AG04450 (cell line): ENCODE results near the gene NCL. TPM values are rescaled to one million over a fixed set of nuclear protein-coding genes. Genes with fewer than 3 reads are reported as not detected.
"Not testable (repeated sequence)": the region's sequence is repeated elsewhere in the genome, so short reads cannot be mapped to it uniquely, and the experiment has no call there.

Experiments used
- CTCF ChIA-PET: fragments of 300-600, 350-600 bp; formaldehyde crosslinking; extraction: SDS; loops from one replicate; lab custom pipeline; 2022; ENCODE audit warnings: antibody characterized with exemption, inconsistent platforms; lab: Charles Lee
- POLR2A ChIA-PET: fragments of 350-600 bp; formaldehyde crosslinking; extraction: SDS; loops from one replicate; lab custom pipeline; 2021; ENCODE audit warnings: antibody characterized with exemption, inconsistent platforms; lab: Yijun Ruan, JAX
- DNase-seq: peaks from one replicate; pipeline ENCODE4 v3.0.0-alpha.2; 2011; ENCODE audit warnings: low read depth, low spot score
- H3K27ac ChIP-seq: one replicate; pipeline ENCODE4 v1.5.1; 2012; ENCODE audit warnings: low read depth, low read length, control low read depth
- H3K27me3 ChIP-seq: one replicate; pipeline ENCODE4 v1.6.0; 2012; ENCODE audit warnings: low read length; ENCODE audit not compliant: control insufficient read depth, insufficient read depth
- H3K4me3 ChIP-seq: 2 replicates; pipeline ENCODE4 v1.5.1; 2011; ENCODE audit warnings: mild to moderate bottlenecking, low read depth, low read length, control low read depth
- H3K9me3 ChIP-seq: 2 replicates; pipeline ENCODE4 v1.5.1; 2012; ENCODE audit warnings: low read length; ENCODE audit not compliant: control insufficient read depth, insufficient read depth
- CTCF ChIP-seq: IDR thresholded peaks from 2 replicates; pipeline ENCODE4 v1.5.1; 2011; ENCODE audit warnings: low read depth, low read length, control low read depth, inconsistent platforms
- polyA plus RNA-seq: library from polyadenylated mRNA; depleted of rRNA; stranded (reverse); fragments of >200 nt; gene quantifications from 2 replicates; pipeline ENCODE4 v1.2.3, GENCODE V29; 2011

The NCL gene
- polyA plus RNA-seq, 1 experiment = 165 TPM

GRCh38 chr2:231467016-231467545 is 2.8 kb upstream of the NCL start:
- no peak overlapping the region for H3K27ac ChIP-seq
- no peak for TF ChIP-seq CTCF
- H3K4me3 ChIP-seq = no peak overlapping the region
- POLR2A ChIA-PET = no interaction called here
- DNase-seq = no peak
- CTCF ChIA-PET = interaction anchor here (1.2 to 2.6 kb wide), 2 partner anchors 15 to 16 kb away, joined by 3 to 13 read pairs; no protein-coding TSS in a partner anchor
- H3K27me3 ChIP-seq = no peaks in the 10 kb centered on the region
- peaks cover 7% of the 10 kb centered on the region; the same call in 1 of the 2 replicates for H3K9me3 ChIP-seq

DNA sequence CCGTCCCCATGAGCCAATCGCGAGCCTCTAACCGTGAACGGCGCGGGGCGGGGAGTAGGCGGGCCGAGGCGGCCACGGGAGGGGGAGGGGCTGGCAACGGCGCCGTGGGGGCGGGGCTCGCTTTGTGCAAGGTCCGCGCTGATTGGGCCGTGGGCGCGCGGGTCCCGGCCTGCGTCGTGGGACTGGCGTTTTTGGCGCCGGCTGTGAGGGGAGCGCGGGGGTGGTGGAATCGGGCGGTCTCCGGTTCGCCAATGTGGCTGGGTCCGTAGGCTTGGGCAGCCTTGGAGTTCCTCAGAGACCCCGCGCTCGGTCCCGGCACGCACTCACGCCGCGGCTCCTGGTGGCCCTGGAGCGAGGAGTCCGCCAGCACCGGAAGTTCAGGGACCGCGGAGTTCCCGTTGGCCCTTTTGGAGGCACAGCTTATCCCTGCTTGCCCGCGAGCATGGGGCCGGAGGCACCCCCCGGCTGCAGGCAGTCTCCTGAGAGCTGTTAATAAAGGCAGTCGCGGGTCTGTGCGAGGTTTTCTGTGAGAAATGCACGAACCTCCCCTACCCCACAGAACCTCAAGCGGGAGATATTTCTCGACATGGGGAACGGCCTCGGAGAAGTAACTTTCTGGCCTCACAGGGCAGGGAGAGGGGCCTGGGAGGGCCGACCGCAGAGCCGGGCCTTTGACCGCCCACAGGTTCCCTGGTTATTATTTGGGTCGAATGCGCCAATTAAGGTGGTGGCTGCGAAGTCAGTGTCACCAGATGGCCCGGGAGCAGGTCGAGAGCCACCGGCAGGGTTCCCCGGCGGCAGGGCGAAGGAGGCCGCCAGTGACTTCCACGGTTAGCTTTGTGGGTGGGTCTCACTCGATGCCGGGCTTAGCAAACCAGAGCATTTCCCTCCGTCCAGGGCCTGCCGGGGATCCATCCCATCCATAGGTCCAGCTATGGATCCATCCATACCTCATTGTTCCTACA is 574 bp upstream of the NCL start:
- H3K4me3 ChIP-seq = peak overlapping the region; percentile 76
- DNase-seq = no peak
- H3K27me3 ChIP-seq = no peaks in the 10 kb centered on the region
- TF ChIP-seq CTCF = no peak
- H3K27ac ChIP-seq = peak overlapping the region; percentile 99
- ChIA-PET CTCF (interaction anchor here (1.1 to 4.1 kb wide), 6 partner anchors 9 to 250 kb away, joined by 3 to 31 read pairs (median 5); no protein-coding TSS in a partner anchor), POLR2A (interaction anchor here (0.6 to 2.8 kb wide), 35 partner anchors 8 to 412 kb away, joined by 3 to 72 read pairs (median 5); partner anchors contain the start of gene PTMA)
- H3K9me3 ChIP-seq = peaks cover 7% of the 10 kb centered on the region; the same call in 1 of the 2 replicates

GRCh38 chr2:231462729-231463465 is 1.4 kb downstream of the NCL start:
- no peak overlapping the region for H3K27ac ChIP-seq
- TF ChIP-seq CTCF = no peak
- ChIA-PET POLR2A (interaction anchor here (0.6 to 1.9 kb wide), 6 partner anchors 10 to 410 kb away, joined by 3 to 10 read pairs (median 8); no protein-coding TSS in a partner anchor), CTCF (interaction anchor here (0.5 to 4.1 kb wide), 2 partner anchors 10 to 99 kb away, joined by 4 to 31 read pairs; no protein-coding TSS in a partner anchor)
- H3K4me3 ChIP-seq = peak overlapping the region; percentile 98
- DNase-seq = no peak
- H3K9me3 ChIP-seq = peaks cover 7% of the 10 kb centered on the region; the same call in 1 of the 2 replicates
- no peaks in the 10 kb centered on the region for H3K27me3 ChIP-seq

GRCh38 chr2:231461516-231461971 is 2.7 kb downstream of the NCL start:
- peaks cover 7% of the 10 kb centered on the region; the same call in 1 of the 2 replicates for H3K9me3 ChIP-seq
- H3K27ac ChIP-seq = no peak overlapping the region
- no peaks in the 10 kb centered on the region for H3K27me3 ChIP-seq
- H3K4me3 ChIP-seq = no peak overlapping the region
- DNase-seq = no peak
- ChIA-PET CTCF (interaction anchor here (1.8 to 4.1 kb wide), 2 partner anchors 9 to 10 kb away, joined by 6 to 31 read pairs; no protein-coding TSS in a partner anchor), POLR2A (no interaction called here)
- no peak for TF ChIP-seq CTCF

DNA sequence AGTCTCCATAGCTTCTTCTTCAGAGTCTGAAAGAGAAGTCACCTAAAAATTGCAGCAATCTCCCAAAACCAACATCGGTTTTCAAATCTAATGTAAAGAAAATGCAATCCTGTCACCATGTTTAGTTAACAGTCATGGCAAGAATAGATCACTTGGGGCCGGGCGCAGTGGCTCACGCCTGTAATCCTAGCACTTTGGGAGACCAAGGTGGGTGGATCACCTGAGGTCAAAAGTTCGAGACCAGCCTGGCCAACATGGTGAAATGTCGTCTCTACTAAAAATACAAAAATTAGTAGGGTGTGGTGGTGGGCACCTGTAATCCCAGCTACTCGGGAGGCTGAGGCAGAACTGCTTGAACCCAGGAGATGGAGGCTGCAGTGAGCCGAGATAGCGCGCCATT is 3.4 kb downstream of the NCL start:
- not testable (repeated sequence) for H3K27me3 ChIP-seq, H3K27ac ChIP-seq, DNase-seq, H3K4me3 ChIP-seq, H3K9me3 ChIP-seq
- POLR2A ChIA-PET = interaction anchor here (0.7 kb wide), 2 partner anchors 11 to 350 kb away, joined by 4 to 5 read pairs; no protein-coding TSS in a partner anchor
- CTCF ChIA-PET = interaction anchor here (1.2 to 1.8 kb wide), 2 partner anchors 9 to 10 kb away, joined by 4 to 6 read pairs; no protein-coding TSS in a partner anchor
